IgD-negative memory B cell (primary cell): Measurements from ENCODE around the gene MMUT. TPM values are rescaled to one million over a fixed set of nuclear protein-coding genes. Genes with fewer than 3 reads are reported as not detected.

Source experiments
- H3K27ac Mint-ChIP-seq, 3 donors: one replicate each; pipeline ENCODE4 v1.8.0; 2020 to 2022; ENCODE audit warnings: mild to moderate bottlenecking in 3 of 3, mixed read lengths in 3 of 3, moderate library complexity in 1 of 3
- H3K27me3 Mint-ChIP-seq: one replicate; pipeline ENCODE4 v1.8.0; 2021; ENCODE audit warnings: mixed read lengths
- H3K36me3 Mint-ChIP-seq: one replicate; pipeline ENCODE4 v1.8.0; 2020; ENCODE audit warnings: mild to moderate bottlenecking, mixed read lengths
- H3K4me1 Mint-ChIP-seq, 3 donors: one replicate each; pipeline ENCODE4 v1.8.0; 2020 to 2022; ENCODE audit warnings: mixed read lengths in 3 of 3, mild to moderate bottlenecking in 1 of 3
- H3K4me3 Mint-ChIP-seq, 4 donors: one replicate each; pipeline ENCODE4 v1.8.0; 2020 to 2022; ENCODE audit warnings: mild to moderate bottlenecking in 4 of 4, mixed read lengths in 4 of 4, moderate library complexity in 3 of 4
- H3K9me3 Mint-ChIP-seq, 3 donors: one replicate each; pipeline ENCODE4 v1.8.0; 2020 to 2021; ENCODE audit warnings: mixed read lengths in 3 of 3, mild to moderate bottlenecking in 1 of 3
- polyA plus RNA-seq: library from polyadenylated mRNA; unstranded; fragments of 300-500 nt; fragmentation: Illumina TruSeq; gene quantifications from one replicate; pipeline ENCODE4 v1.2.3, GENCODE V29; 2021

The MMUT gene
- polyA plus RNA-seq, 1 donor from 2014 or later, result 10.4 TPM

- peaks cover 2% of the 10 kb centered on the region for H3K36me3 Mint-ChIP-seq
- H3K4me1 Mint-ChIP-seq, result no peaks in the 10 kb centered on the region
- H3K4me3 Mint-ChIP-seq, result no peak overlapping the region
- H3K27ac Mint-ChIP-seq, result no peak overlapping the region
- peaks cover 2% of the 10 kb centered on the region for H3K27me3 Mint-ChIP-seq
- peaks cover 0 to 3% (median 0%) of the 10 kb centered on the region in 3 donors for H3K9me3 Mint-ChIP-seq
These were observed 78.1 kb downstream of the MMUT start for GRCh38 chr6:49384904-49385303.

Other genes with a start within 250 kb of the MMUT start
- gene CENPQ, start 117 bp upstream of the MMUT start, polyA plus RNA-seq, result 4.6 TPM
- gene GLYATL3, start 36.7 kb upstream of the MMUT start, polyA plus RNA-seq, result not detected
- gene C6orf141, start 87.4 kb upstream of the MMUT start, polyA plus RNA-seq, result not detected
- gene RHAG, start 173.6 kb upstream of the MMUT start, polyA plus RNA-seq, result not detected